HL-60 (cell line): ENCODE data around the gene UBE2D1.

Experiments used
- DNase-seq, 2 experiments: peaks; one replicate each; pipeline ENCODE4 v3.0.0-alpha.2; 2010 to 2020; ENCODE audit warnings: low read depth in 1 of 2, low spot score in 1 of 2
- H3K27ac ChIP-seq: fragments of 250-450 bp; sonication (Bioruptor Pico); replicated peaks from 2 replicates; pipeline ENCODE4 v1.5.1; 2020; ENCODE audit warnings: mild to moderate bottlenecking, moderate library complexity
- H3K27me3 ChIP-seq: fragments of 250-450 bp; sonication (Bioruptor Pico); 2 replicates; pipeline ENCODE4 v1.5.1; 2021; ENCODE audit warnings: mild to moderate bottlenecking, moderate library complexity; ENCODE audit not compliant: insufficient read depth, poor library complexity, severe bottlenecking
- H3K4me3 ChIP-seq: replicated peaks from 2 replicates; pipeline ENCODE4 v1.5.1; 2011; ENCODE audit warnings: mild to moderate bottlenecking, control low read depth, low read length; ENCODE audit not compliant: insufficient read depth
- GABPA ChIP-seq: IDR thresholded peaks from 2 replicates; pipeline ENCODE4 v1.6.1; 2012; ENCODE audit warnings: low read depth
- POLR2AphosphoS5 ChIP-seq: IDR thresholded peaks from 2 replicates; pipeline ENCODE4 v1.6.1; 2012; ENCODE audit warnings: low read depth
- REST ChIP-seq: IDR thresholded peaks from 2 replicates; pipeline ENCODE4 v1.6.1; 2012; ENCODE audit warnings: low read depth; ENCODE audit not compliant: insufficient replicate concordance
- SPI1 ChIP-seq: IDR thresholded peaks from 2 replicates; pipeline ENCODE4 v1.6.1; 2012; ENCODE audit warnings: low read depth, mild to moderate bottlenecking, borderline replicate concordance
- TF ChIP-seq, protein P1 (sequence below): IDR thresholded peaks from one replicate; pipeline ENCODE4 v1.5.1; 2011; ENCODE audit warnings: low read length, control low read depth, inconsistent platforms; ENCODE audit not compliant: insufficient read depth

Gene UBE2D1

GRCh38 chr10:58384999-58385783 is 50.4 kb downstream of the UBE2D1 start, which contains the start of gene TFAM:
TFAM (plus strand) TSS chr10:58385410; CDS start chr10:58385548, 138 bp downstream.
- H3K27ac ChIP-seq: peak within 1 kb of the TSS; percentile 96
- no peaks in the 10 kb centered on the region for H3K27me3 ChIP-seq
- peak; percentile 78 to 94 for DNase-seq
- peak; percentile 19; the same call in 1 of the 2 replicates for TF ChIP-seq SPI1
- TF ChIP-seq POLR2AphosphoS5: peak; percentile 98
- TF ChIP-seq, protein P1, sequence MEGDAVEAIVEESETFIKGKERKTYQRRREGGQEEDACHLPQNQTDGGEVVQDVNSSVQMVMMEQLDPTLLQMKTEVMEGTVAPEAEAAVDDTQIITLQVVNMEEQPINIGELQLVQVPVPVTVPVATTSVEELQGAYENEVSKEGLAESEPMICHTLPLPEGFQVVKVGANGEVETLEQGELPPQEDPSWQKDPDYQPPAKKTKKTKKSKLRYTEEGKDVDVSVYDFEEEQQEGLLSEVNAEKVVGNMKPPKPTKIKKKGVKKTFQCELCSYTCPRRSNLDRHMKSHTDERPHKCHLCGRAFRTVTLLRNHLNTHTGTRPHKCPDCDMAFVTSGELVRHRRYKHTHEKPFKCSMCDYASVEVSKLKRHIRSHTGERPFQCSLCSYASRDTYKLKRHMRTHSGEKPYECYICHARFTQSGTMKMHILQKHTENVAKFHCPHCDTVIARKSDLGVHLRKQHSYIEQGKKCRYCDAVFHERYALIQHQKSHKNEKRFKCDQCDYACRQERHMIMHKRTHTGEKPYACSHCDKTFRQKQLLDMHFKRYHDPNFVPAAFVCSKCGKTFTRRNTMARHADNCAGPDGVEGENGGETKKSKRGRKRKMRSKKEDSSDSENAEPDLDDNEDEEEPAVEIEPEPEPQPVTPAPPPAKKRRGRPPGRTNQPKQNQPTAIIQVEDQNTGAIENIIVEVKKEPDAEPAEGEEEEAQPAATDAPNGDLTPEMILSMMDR: no peak
- peak; percentile 63 for TF ChIP-seq REST
- TF ChIP-seq GABPA: peak; percentile 61
- peak within 1 kb of the TSS; percentile 86 for H3K4me3 ChIP-seq

GRCh38 chr10:58385784-58386112 is 50.9 kb downstream of the UBE2D1 start:
- Histone ChIP-seq H3K27me3 (no peaks in the 10 kb centered on the region), H3K4me3 (peak overlapping the region; percentile 86), H3K27ac (peak overlapping the region; percentile 96)
- no peak for TF ChIP-seq REST
- TF ChIP-seq SPI1: no peak
- TF ChIP-seq, protein P1: no peak
- TF ChIP-seq POLR2AphosphoS5: no peak
- no peak for TF ChIP-seq GABPA
- peak in 1 of 2 experiments; percentile 11 for DNase-seq

GRCh38 chr10:58389024-58389423 is 54.2 kb downstream of the UBE2D1 start:
- TF ChIP-seq SPI1: no peak
- TF ChIP-seq, protein P1: no peak
- no peak for TF ChIP-seq GABPA
- no peak for TF ChIP-seq REST
- no peak for TF ChIP-seq POLR2AphosphoS5
- no peak overlapping the region for H3K4me3 ChIP-seq
- H3K27me3 ChIP-seq: no peaks in the 10 kb centered on the region
- H3K27ac ChIP-seq: no peak overlapping the region
- no peak for DNase-seq
